GM12864 (cell line): ENCODE measurements around the gene CPOX.

Source experiments
- DNase-seq: peaks from one replicate; pipeline ENCODE4 v3.0.0-alpha.2; 2011; ENCODE audit warnings: low read depth
- H3K4me3 ChIP-seq: 2 replicates; pipeline ENCODE4 v1.5.1; 2011; ENCODE audit warnings: mild to moderate bottlenecking, low read depth, low read length, control low read depth
- CTCF ChIP-seq: IDR thresholded peaks from 2 replicates; pipeline ENCODE4 v1.5.1; 2011; ENCODE audit warnings: low read depth, mild to moderate bottlenecking, moderate library complexity, low read length, control low read depth, inconsistent platforms; ENCODE audit errors: missing control alignments

Gene CPOX

GRCh38 chr3:98556164-98557130 is 37.0 kb downstream of the CPOX start:
- no peak for TF ChIP-seq CTCF
- peak; percentile 98 for DNase-seq
- peak overlapping the region; percentile 65 for H3K4me3 ChIP-seq

- DNase-seq, result no peak
- H3K4me3 ChIP-seq, result peak overlapping the region; percentile 65
- no peak for TF ChIP-seq CTCF
Observed at GRCh38 chr3:98555025-98555379, 38.4 kb downstream of the CPOX start.

- DNase-seq, result no peak
- H3K4me3 ChIP-seq, result peak overlapping the region; percentile 65; the same call in 1 of the 2 replicates
- TF ChIP-seq CTCF, result no peak
Observed at GRCh38 chr3:98554580-98554979, 38.8 kb downstream of the CPOX start.

- peak overlapping the region; percentile 65 for H3K4me3 ChIP-seq
- TF ChIP-seq CTCF, result no peak
- no peak for DNase-seq
Observed at GRCh38 chr3:98553753-98554152, 39.7 kb downstream of the CPOX start.

GRCh38 chr3:98553021-98553563 is 40.3 kb downstream of the CPOX start:
- peak overlapping the region; percentile 65 for H3K4me3 ChIP-seq
- no peak for DNase-seq
- TF ChIP-seq CTCF, result no peak

GRCh38 chr3:98552232-98553020 is 41.0 kb downstream of the CPOX start:
- no peak for DNase-seq
- H3K4me3 ChIP-seq, result peak overlapping the region; percentile 65
- no peak for TF ChIP-seq CTCF
